Kidney epithelial cell (primary cell): ENCODE data around the gene DHRS13. TPM values are rescaled to one million over a fixed set of nuclear protein-coding genes. Genes with fewer than 3 reads are reported as not detected.

Experiments
- DNase-seq: peaks from one replicate; pipeline ENCODE4 v3.0.0-alpha.2; 2010; ENCODE audit warnings: low read depth
- H3K27me3 ChIP-seq: 2 replicates; pipeline ENCODE4 v1.6.0; 2011; ENCODE audit warnings: low read length; ENCODE audit not compliant: control insufficient read depth, insufficient read depth
- H3K36me3 ChIP-seq: 2 replicates; pipeline ENCODE4 v1.5.1; 2011; ENCODE audit warnings: low read length; ENCODE audit not compliant: control insufficient read depth, insufficient read depth
- H3K4me3 ChIP-seq: 2 replicates; pipeline ENCODE4 v1.5.1; 2011; ENCODE audit warnings: low read depth, mild to moderate bottlenecking, control low read depth, low read length
- total RNA-seq: library from RNA; depleted of rRNA; stranded (reverse); fragments of >200 nt; gene quantifications from 2 replicates; pipeline ENCODE4 v1.2.3, GENCODE V29; 2015
- TF ChIP-seq, protein P1 (sequence below): IDR thresholded peaks from 2 replicates; pipeline ENCODE4 v1.5.1; 2011; ENCODE audit warnings: mild to moderate bottlenecking, moderate library complexity, low read length, control low read depth, inconsistent platforms; ENCODE audit not compliant: insufficient read depth, poor library complexity, severe bottlenecking

DHRS13 gene
- total RNA-seq, 1 donor from 2014 or later, result 12.7 TPM

- DNase-seq, result no peak
- TF ChIP-seq, protein P1, sequence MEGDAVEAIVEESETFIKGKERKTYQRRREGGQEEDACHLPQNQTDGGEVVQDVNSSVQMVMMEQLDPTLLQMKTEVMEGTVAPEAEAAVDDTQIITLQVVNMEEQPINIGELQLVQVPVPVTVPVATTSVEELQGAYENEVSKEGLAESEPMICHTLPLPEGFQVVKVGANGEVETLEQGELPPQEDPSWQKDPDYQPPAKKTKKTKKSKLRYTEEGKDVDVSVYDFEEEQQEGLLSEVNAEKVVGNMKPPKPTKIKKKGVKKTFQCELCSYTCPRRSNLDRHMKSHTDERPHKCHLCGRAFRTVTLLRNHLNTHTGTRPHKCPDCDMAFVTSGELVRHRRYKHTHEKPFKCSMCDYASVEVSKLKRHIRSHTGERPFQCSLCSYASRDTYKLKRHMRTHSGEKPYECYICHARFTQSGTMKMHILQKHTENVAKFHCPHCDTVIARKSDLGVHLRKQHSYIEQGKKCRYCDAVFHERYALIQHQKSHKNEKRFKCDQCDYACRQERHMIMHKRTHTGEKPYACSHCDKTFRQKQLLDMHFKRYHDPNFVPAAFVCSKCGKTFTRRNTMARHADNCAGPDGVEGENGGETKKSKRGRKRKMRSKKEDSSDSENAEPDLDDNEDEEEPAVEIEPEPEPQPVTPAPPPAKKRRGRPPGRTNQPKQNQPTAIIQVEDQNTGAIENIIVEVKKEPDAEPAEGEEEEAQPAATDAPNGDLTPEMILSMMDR, result no peak
- Histone ChIP-seq H3K27me3 (no peaks in the 10 kb centered on the region), H3K36me3 (peaks cover 3% of the 10 kb centered on the region), H3K4me3 (no peak overlapping the region)
Observed at GRCh38 chr17:28918295-28918694, 15.4 kb upstream of the DHRS13 start.

- H3K27me3 ChIP-seq, result no peaks in the 10 kb centered on the region
- TF ChIP-seq, protein P1, result no peak
- H3K4me3 ChIP-seq, result no peak overlapping the region
- DNase-seq, result no peak
- H3K36me3 ChIP-seq, result peaks cover 4% of the 10 kb centered on the region
Observed at GRCh38 chr17:28917465-28917864, 14.6 kb upstream of the DHRS13 start.

DNA sequence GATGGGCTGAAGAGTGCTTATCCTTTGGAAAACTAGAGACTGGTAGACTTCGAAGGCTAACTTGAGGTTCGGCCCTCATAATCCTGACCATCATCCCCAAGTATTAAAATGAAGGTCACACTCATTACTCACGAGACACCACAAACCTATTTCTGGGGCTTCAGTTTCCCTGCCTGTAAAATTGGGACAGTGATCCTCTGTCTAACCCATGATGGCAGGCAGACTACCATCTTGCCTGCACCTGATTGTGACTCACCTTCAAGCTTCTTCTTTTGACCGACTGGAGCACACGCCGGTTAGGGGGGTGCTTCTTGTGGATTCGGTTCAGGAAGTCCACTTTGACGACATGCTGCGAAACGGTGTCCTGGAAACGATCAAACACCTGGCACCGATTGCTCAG, 14.2 kb upstream of the DHRS13 start:
- no peaks in the 10 kb centered on the region for H3K27me3 ChIP-seq
- DNase-seq, result no peak
- H3K4me3 ChIP-seq, result no peak overlapping the region
- peaks cover 4% of the 10 kb centered on the region for H3K36me3 ChIP-seq
- TF ChIP-seq, protein P1, result no peak

DNA sequence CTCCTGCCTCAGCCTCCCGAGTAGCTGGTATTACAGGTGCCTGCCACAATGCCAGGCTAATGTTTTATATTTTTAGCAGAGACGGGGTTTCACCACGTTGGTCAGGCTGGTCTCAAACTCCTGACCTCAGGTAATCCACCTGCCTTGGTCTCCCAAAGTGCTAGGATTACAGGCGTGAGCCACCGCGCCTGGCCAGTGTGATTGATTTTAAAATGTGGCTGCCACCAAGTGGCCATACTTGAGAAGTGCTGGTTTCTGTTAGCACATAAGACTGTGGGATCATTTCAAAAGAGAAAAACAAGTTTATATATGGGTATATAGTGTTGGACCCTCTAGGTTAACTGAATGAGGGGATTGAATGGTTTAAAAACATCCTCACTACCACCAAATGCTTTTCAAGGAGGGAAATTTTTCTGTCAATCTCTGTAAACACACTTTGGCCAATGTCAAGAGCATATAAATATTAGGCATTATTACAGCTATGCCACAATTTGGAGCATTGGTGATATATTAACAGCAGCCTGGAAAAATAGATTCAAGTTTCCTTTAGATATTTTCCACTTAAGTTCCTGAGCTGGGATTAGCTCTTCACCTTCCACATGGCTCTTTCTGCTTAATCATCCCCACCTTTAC, 13.5 kb upstream of the DHRS13 start:
- Histone ChIP-seq H3K27me3 (no peaks in the 10 kb centered on the region), H3K4me3 (no peak overlapping the region), H3K36me3 (peaks cover 5% of the 10 kb centered on the region)
- no peak for DNase-seq
- TF ChIP-seq, protein P1, result peak; percentile 52

GRCh38 chr17:28912938-28913333, 10.1 kb upstream of the DHRS13 start:
- no peak for DNase-seq
- peaks cover 6% of the 10 kb centered on the region for H3K36me3 ChIP-seq
- H3K4me3 ChIP-seq, result no peak overlapping the region
- no peaks in the 10 kb centered on the region for H3K27me3 ChIP-seq
- TF ChIP-seq, protein P1, result no peak

DNA sequence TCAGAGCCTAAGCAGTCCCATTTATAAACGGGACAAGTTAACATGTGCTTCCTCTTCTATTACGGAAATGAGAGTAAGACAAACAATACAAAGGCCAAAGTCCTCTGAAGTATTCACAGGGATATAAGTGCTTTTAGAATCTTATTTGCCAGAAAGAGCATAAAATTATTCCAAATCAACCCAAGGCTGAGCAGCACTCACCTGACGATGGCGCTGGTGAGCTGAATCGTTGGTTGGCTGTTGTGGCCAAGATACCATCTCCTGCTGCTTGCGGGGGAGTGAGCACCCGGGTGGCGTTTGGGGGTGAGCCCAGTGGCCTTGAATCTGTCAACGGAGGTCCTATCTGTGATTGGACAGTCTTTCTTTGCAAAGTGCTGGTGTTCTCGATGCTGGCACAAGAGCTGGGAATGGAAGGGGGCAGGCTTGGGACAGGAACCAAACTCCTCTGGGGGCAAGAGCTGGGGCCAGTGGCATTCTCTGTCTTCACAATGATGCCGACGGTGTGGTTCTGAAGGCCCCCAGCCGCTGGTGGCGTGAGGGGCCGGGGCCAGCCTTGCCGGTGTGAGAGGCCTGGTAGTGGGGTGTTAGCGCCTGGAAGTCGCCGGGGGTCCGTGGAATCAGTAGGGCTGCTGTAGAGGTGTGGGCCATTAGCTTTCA, 9.5 kb upstream of the DHRS13 start:
- no peak overlapping the region for H3K4me3 ChIP-seq
- TF ChIP-seq, protein P1, result peak; percentile 17
- H3K27me3 ChIP-seq, result no peaks in the 10 kb centered on the region
- H3K36me3 ChIP-seq, result peaks cover 6% of the 10 kb centered on the region
- no peak for DNase-seq
